H9 (cell line): ENCODE data around the gene SNAP25. TPM values are rescaled to one million over a fixed set of nuclear protein-coding genes. Genes with fewer than 3 reads are reported as not detected.

ENCODE experiments used
- DNase-seq: peaks from one replicate; pipeline ENCODE4 v3.0.0-alpha.2; 2017
- H2AFZ ChIP-seq: one replicate; pipeline ENCODE4 v1.6.1; 2013; ENCODE audit warnings: mild to moderate bottlenecking, low read length, control low read depth, moderate library complexity
- H2AK5ac ChIP-seq: 2 replicates; pipeline ENCODE4 v1.6.1; 2013; ENCODE audit warnings: low read length, control low read depth, mixed read lengths; ENCODE audit not compliant: insufficient read length
- H2BK120ac ChIP-seq: one replicate; pipeline ENCODE4 v1.6.1; 2013; ENCODE audit warnings: low read depth, mild to moderate bottlenecking, low read length, control low read depth, inconsistent platforms; ENCODE audit not compliant: poor library complexity, severe bottlenecking
- H2BK12ac ChIP-seq: 2 replicates; pipeline ENCODE4 v1.6.1; 2013; ENCODE audit warnings: low read length, control low read depth, mixed read lengths, low read depth; ENCODE audit not compliant: insufficient read length
- H2BK15ac ChIP-seq: 2 replicates; pipeline ENCODE4 v1.6.1; 2013; ENCODE audit warnings: low read depth, low read length, control low read depth
- H2BK20ac ChIP-seq: one replicate; pipeline ENCODE4 v1.6.1; 2013; ENCODE audit warnings: low read depth, mild to moderate bottlenecking, low read length, control low read depth, inconsistent platforms; ENCODE audit not compliant: poor library complexity, severe bottlenecking
- H2BK5ac ChIP-seq: 2 replicates; pipeline ENCODE4 v1.6.1; 2013; ENCODE audit warnings: low read length, control low read depth, mixed read lengths; ENCODE audit not compliant: insufficient read length
- H3K14ac ChIP-seq: 2 replicates; pipeline ENCODE4 v1.6.1; 2013; ENCODE audit warnings: low read length, control low read depth; ENCODE audit not compliant: insufficient read depth
- H3K18ac ChIP-seq: 2 replicates; pipeline ENCODE4 v1.6.1; 2013; ENCODE audit warnings: low read depth, mild to moderate bottlenecking, mixed read lengths, low read length, control low read depth; ENCODE audit not compliant: insufficient read length
- H3K23ac ChIP-seq: 2 replicates; pipeline ENCODE4 v1.6.1; 2013; ENCODE audit warnings: low read length, control low read depth, mixed read lengths, low read depth; ENCODE audit not compliant: insufficient read length
- H3K23me2 ChIP-seq: 2 replicates; pipeline ENCODE4 v1.6.1; 2013; ENCODE audit warnings: low read depth, mild to moderate bottlenecking, mixed read lengths, low read length, control low read depth; ENCODE audit not compliant: insufficient read length, poor library complexity, severe bottlenecking
- H3K27ac ChIP-seq: 2 replicates; pipeline ENCODE4 v1.5.1; 2013; ENCODE audit warnings: low read length, control low read depth, mixed read lengths, low read depth; ENCODE audit not compliant: insufficient read length
- H3K27me3 ChIP-seq: 2 replicates; pipeline ENCODE4 v1.6.1; 2013; ENCODE audit warnings: low read length, control low read depth, inconsistent platforms; ENCODE audit not compliant: insufficient read depth
- H3K4ac ChIP-seq: 2 replicates; pipeline ENCODE4 v1.6.1; 2013; ENCODE audit warnings: low read depth, mild to moderate bottlenecking, control low read depth, inconsistent platforms, low read length, moderate library complexity
- H3K4me1 ChIP-seq: 2 replicates; pipeline ENCODE4 v1.6.1; 2013; ENCODE audit warnings: low read length, control low read depth, inconsistent platforms; ENCODE audit not compliant: insufficient read depth
- H3K4me2 ChIP-seq: 2 replicates; pipeline ENCODE4 v1.6.1; 2013; ENCODE audit warnings: low read length, control low read depth, mixed read lengths; ENCODE audit not compliant: insufficient read length, insufficient read depth
- H3K56ac ChIP-seq: 2 replicates; pipeline ENCODE4 v1.6.1; 2013; ENCODE audit warnings: low read depth, mild to moderate bottlenecking, mixed read lengths, low read length, control low read depth; ENCODE audit not compliant: insufficient read length
- H3K79me1 ChIP-seq: 2 replicates; pipeline ENCODE4 v1.6.1; 2013; ENCODE audit warnings: low read depth, mild to moderate bottlenecking, moderate library complexity, low read length, control low read depth, inconsistent platforms; ENCODE audit not compliant: insufficient read depth, poor library complexity, severe bottlenecking
- H3K79me2 ChIP-seq: 2 replicates; pipeline ENCODE4 v1.6.1; 2013; ENCODE audit warnings: low read length, control low read depth, inconsistent platforms; ENCODE audit not compliant: insufficient read depth
- H3K9ac ChIP-seq: 2 replicates; pipeline ENCODE4 v1.6.1; 2013; ENCODE audit warnings: low read length, control low read depth, mixed read lengths; ENCODE audit not compliant: insufficient read length; ENCODE audit errors: extremely low read depth
- H3K9me3 ChIP-seq: one replicate; pipeline ENCODE4 v1.6.1; 2013; ENCODE audit warnings: low read depth, low read length, inconsistent platforms; ENCODE audit not compliant: control insufficient read depth
- H3T11ph ChIP-seq: one replicate; pipeline ENCODE4 v1.6.1; 2013; ENCODE audit warnings: mild to moderate bottlenecking, low read length, control low read depth, inconsistent platforms
- H4K20me1 ChIP-seq: one replicate; pipeline ENCODE4 v1.6.1; 2013; ENCODE audit not compliant: control insufficient read depth, insufficient read length, insufficient read depth
- H4K5ac ChIP-seq: 2 replicates; pipeline ENCODE4 v1.6.1; 2013; ENCODE audit warnings: low read depth, mild to moderate bottlenecking, mixed read lengths, low read length, control low read depth; ENCODE audit not compliant: insufficient read length
- H4K8ac ChIP-seq: replicated peaks from 2 replicates; pipeline ENCODE4 v1.6.1; 2013; ENCODE audit warnings: low read length, control low read depth, mixed read lengths, low read depth; ENCODE audit not compliant: insufficient read length
- H4K91ac ChIP-seq: 2 replicates; pipeline ENCODE4 v1.6.1; 2013; ENCODE audit warnings: low read depth, mild to moderate bottlenecking, moderate library complexity, mixed read lengths, low read length, control low read depth; ENCODE audit not compliant: insufficient read length
- H3K27ac Mint-ChIP-seq, 3 experiments: 2 replicates in 2 of 3; 3 replicates in 1 of 3; pipeline ENCODE4 v1.8.0; 2020 to 2021; ENCODE audit warnings: mixed read lengths in 3 of 3, mild to moderate bottlenecking in 1 of 3, moderate library complexity in 1 of 3
- H3K27me3 Mint-ChIP-seq: 2 replicates; pipeline ENCODE4 v1.8.0; 2021; ENCODE audit warnings: low read depth, mild to moderate bottlenecking, moderate library complexity, mixed read lengths
- H3K36me3 Mint-ChIP-seq, 3 experiments: 2 replicates in 2 of 3; 3 replicates in 1 of 3; pipeline ENCODE4 v1.8.0; 2020 to 2021; ENCODE audit warnings: low read depth in 3 of 3, mixed read lengths in 3 of 3; ENCODE audit not compliant: insufficient read depth in 1 of 3
- H3K4me1 Mint-ChIP-seq, 2 experiments: 2 replicates each; pipeline ENCODE4 v1.8.0; 2020; ENCODE audit warnings: mixed read lengths in 2 of 2
- H3K4me3 Mint-ChIP-seq, 2 experiments: 2 replicates in 1 of 2; 3 replicates in 1 of 2; pipeline ENCODE4 v1.8.0; 2020 to 2021; ENCODE audit warnings: mild to moderate bottlenecking in 2 of 2, mixed read lengths in 2 of 2, moderate library complexity in 1 of 2
- H3K9me3 Mint-ChIP-seq, 2 experiments: 2 replicates in 1 of 2; 3 replicates in 1 of 2; pipeline ENCODE4 v1.8.0; 2020; ENCODE audit warnings: mild to moderate bottlenecking in 2 of 2, mixed read lengths in 2 of 2, moderate library complexity in 1 of 2
- CTCF ChIP-seq: fragments of 200-600 bp; sonication (generic); conservative IDR thresholded peaks from 3 replicates; pipeline ENCODE4 v1.8.0; 2021; ENCODE audit warnings: antibody characterized with exemption, mild to moderate bottlenecking
- WGBS: extraction: QIAGEN DNeasy Blood & Tissue Kit; methylation state at CpG from one replicate; pipeline ENCODE4 v1.1.7; 2013; ENCODE audit warnings: missing lambda C conversion rate, low lambda C conversion rate, mixed read lengths; ENCODE audit not compliant: insufficient read length; ENCODE audit errors: extremely low coverage; 5-methylcytosine and 5-hydroxymethylcytosine counted together
- total RNA-seq: library from RNA; stranded (reverse); gene quantifications from 2 replicates; pipeline ENCODE4 v1.2.1, GENCODE V29; 2021

SNAP25 gene
- total RNA-seq, 1 experiment from 2014 or later, result 0.13 TPM

GRCh38 chr20:10242166-10242565 lies 23.5 kb downstream of the SNAP25 start:
- Histone ChIP-seq H3K56ac (no peak overlapping the region), H3K14ac (no peak overlapping the region), H3K9ac (no peak overlapping the region), H3K4ac (no peak overlapping the region), H4K8ac (no peak overlapping the region), H2BK20ac (no peak overlapping the region), H2AFZ (no peak overlapping the region), H3T11ph (no peak overlapping the region), H4K5ac (no peak overlapping the region), H2BK15ac (no peak overlapping the region), H2BK12ac (no peak overlapping the region), H3K27me3 (no peaks in the 10 kb centered on the region), H3K27ac (no peak overlapping the region), H2BK5ac (no peak overlapping the region), H3K23ac (no peak overlapping the region), H3K79me2 (no peaks in the 10 kb centered on the region), H3K18ac (no peak overlapping the region), H4K91ac (no peak overlapping the region), H4K20me1 (no peaks in the 10 kb centered on the region), H3K9me3 (no peaks in the 10 kb centered on the region), H3K79me1 (no peaks in the 10 kb centered on the region), H3K4me2 (no peak overlapping the region), H2AK5ac (no peak overlapping the region), H3K23me2 (no peaks in the 10 kb centered on the region), H3K4me1 (no peaks in the 10 kb centered on the region), H2BK120ac (no peak overlapping the region)
- Mint-ChIP-seq H3K9me3 (no peaks in the 10 kb centered on the region), H3K27me3 (peaks cover 2% of the 10 kb centered on the region; the same call in 1 of the 2 replicates), H3K36me3 (no peaks in the 10 kb centered on the region), H3K27ac (no peak overlapping the region), H3K4me3 (no peak overlapping the region), H3K4me1 (peaks cover 13 to 15% of the 10 kb centered on the region in 2 experiments)
- DNase-seq, result no peak
- no peak for TF ChIP-seq CTCF
- no CpG with 5 or more reads among the region's 2 CpGs for WGBS
